Activated T-cell treated with anti-CD3 and anti-CD28 coated beads for 24 hours (primary cell): Measurements from ENCODE around the gene KIAA0513.
A peak's percentile ranks its signal among the peaks of the same experiment; 100 is the strongest.

Experiments used
- DNase-seq: peaks from one replicate; pipeline ENCODE4 v3.0.0-alpha.2; 2020; ENCODE audit warnings: low read depth

Gene KIAA0513, protein sequence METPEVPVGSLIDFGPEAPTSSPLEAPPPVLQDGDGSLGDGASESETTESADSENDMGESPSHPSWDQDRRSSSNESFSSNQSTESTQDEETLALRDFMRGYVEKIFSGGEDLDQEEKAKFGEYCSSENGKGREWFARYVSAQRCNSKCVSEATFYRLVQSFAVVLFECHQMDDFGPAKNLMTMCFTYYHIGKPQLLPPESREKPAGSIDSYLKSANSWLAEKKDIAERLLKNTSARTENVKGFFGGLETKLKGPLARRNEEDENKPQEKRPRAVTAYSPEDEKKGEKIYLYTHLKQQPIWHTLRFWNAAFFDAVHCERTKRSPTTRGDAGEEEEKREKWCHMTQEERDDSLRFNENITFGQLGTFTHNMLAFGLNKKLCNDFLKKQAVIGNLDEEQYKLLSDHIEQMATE

GRCh38 chr16:85027349-85027957, at the start of gene KIAA0513:
Gene KIAA0513, plus strand, starts transcription at chr16:85027795. Its CDS starts 39,277 bp downstream, at chr16:85067072.
- peak; percentile 92 for DNase-seq

DNA sequence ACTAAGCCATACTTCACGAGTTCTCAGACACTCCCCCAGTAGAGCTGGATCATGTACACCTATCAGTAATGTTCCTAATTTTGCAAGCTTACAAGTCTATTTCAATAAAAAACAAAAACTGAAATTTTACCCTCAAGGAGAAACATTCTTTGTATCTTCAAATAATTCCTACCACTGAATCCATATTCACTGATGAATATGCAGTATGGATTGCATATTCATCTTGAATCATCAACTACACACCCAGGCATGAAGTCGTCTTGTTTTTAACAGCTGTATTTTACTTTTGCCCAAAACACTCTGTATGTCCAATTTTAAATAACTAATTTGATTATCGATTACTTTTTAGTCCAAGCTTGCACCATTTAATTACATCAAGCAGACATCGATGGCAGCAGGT, 48.1 kb upstream of the KIAA0513 start:
- no peak for DNase-seq

DNA sequence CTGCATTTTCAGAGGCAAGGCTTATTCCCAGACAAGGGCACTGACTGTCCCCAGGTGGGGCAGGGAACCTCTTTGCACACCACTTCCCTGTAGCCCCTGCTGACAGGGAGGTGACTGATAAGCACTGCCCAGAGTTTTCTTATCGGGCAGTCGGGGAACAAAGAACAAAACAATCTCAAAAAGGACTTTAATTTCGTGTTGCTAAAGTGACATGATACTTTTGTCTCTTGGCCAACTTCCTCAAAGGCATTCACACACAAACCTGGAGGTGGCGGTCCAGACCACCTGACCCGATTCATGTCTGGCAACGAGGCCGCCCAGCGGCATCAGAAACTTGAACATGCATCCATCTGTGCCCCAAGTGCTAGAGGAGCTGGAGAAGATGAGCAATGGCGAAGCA, 45.2 kb upstream of the KIAA0513 start:
- no peak for DNase-seq

GRCh38 chr16:84985079-84986065, 42.2 kb upstream of the KIAA0513 start:
- DNase-seq, result no peak

- DNase-seq, result no peak
These were observed 41.5 kb upstream of the KIAA0513 start for GRCh38 chr16:84986102-84986501.

- no peak for DNase-seq
These were observed 40.7 kb upstream of the KIAA0513 start for GRCh38 chr16:84986879-84987278.

DNA sequence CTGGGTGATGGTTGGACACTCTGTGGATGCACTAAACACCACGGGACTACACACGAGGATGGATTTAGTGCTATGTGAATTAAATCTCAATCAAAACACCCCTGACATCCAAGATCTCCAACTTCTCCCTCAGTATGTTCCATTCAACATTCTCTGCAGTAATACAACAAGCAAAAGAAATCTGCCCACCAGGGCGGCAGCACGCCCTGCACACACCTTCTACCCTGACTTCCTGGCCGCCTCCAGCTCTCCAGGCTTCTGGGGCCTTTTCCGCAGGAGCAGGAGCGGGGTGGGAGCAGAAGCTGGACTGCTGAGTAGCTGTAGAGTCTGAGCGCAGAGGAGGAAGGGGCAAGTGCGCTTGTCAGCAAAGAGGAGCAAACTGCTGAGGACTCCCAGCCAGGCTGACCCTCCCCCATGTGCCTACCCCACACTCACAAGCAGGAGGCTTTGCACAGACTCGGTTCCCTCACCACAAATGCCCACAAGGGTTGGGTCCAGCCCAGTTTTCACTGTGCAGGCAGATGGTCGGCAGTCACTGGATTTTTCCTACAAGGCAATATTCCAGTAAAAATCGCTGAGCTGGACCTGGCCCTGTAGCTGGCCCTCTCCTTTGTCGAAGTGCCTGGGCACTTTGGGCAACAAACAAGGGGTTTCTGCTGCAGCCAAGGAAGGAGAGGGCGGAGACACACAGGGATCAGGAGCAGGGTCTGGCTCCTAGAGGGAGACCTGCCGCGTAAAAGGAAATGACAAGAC, 39.1 kb upstream of the KIAA0513 start:
- no peak for DNase-seq

GRCh38 chr16:84989749-84990620, 37.6 kb upstream of the KIAA0513 start:
- DNase-seq, result no peak

DNA sequence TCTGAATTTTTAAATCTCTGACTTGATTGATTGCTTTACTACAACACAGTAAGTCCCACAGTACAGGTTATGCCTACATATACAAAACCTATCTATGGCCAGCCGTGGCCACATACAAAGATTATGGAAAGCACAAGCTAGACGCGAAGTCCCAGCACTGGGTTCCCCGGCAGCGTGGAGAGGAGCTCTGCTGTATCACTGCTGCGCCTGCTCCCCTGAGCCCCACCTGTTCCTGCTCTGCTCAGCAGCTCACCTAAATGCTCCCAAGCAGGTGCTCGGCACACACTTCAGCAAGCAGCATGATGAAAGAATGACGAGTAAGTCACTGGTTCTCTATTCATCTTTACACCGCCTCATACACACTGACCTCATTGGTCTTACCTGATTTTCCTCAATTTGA, 36.8 kb upstream of the KIAA0513 start:
- no peak for DNase-seq

GRCh38 chr16:84992717-84993075, 34.9 kb upstream of the KIAA0513 start:
- DNase-seq, result no peak

GRCh38 chr16:84993926-84994325, 33.7 kb upstream of the KIAA0513 start:
- no peak for DNase-seq

DNA sequence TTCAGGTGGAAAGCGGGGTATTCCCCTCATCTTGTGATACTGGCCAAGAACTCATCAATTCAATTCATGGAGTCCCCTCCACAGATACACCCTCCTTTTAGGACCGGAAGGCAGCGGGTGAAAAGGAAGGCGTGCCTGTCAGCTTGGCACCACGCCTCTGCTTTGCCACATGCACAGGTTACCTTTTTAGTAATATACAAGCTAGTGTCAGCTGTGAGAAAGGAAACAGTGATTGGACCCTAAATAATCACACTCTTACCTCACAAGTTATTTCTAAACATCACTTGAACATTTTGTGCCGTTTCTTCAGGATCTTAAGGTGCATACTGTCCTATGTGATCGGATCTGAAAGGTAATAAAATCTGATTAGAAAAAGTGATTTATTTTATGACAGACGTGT, 31.9 kb upstream of the KIAA0513 start:
- no peak for DNase-seq

- DNase-seq, result no peak
These were observed 31.2 kb upstream of the KIAA0513 start for GRCh38 chr16:84996365-84996764.

GRCh38 chr16:84999200-84999599, 28.4 kb upstream of the KIAA0513 start:
- no peak for DNase-seq

DNA sequence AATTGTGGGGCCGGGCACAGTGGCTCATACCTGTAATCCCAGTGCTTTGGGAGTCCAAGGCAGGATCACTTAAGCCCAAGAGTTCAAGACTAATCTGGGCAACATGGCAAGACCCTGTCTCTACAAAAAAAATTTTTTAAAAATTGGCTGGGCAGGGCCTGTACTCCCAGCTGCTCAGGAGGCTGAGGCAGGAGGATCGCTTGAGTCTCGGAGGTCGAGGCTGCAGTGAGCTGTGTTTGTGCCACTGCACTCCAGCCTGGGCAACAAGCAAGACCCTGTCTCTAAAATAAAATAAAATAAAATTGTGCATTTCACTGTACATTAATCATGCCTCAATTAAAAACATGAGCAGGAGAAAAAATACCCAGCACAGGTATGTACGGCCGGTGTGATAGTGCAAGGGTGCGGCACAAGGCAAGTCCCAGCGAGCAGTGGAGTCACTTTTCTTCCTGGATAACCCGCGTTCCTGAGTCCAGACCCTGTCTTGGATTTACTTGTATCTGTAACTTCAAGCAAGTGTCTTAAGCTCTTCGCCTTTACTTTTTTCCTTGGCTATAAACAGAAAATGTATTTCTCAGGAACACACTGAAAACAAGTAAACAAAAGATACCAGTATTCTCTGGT, 27.6 kb upstream of the KIAA0513 start:
- DNase-seq, result no peak

GRCh38 chr16:85002099-85002541, 25.5 kb upstream of the KIAA0513 start:
- DNase-seq, result no peak

GRCh38 chr16:85002608-85003007, 25.0 kb upstream of the KIAA0513 start:
- DNase-seq, result no peak

DNA sequence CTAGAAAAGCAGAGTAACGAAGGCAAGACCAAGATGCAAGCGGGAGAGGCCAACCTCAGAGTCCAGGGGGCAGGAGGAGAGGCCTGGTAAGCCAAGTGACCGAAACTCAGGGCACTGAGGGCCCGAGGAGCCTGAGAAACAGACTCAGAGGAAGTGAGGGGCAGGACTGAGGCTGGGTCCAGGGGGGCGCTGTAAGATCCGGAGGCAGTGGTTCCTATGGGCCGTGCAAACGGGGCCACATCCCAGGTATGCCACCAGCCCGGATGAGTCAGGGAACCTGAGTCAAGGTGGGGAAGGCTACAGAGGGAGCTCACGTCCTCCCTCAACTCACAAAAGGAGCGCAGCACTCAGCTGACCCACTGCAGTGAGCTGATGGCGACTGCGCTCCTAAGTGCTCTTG, 24.5 kb upstream of the KIAA0513 start:
- DNase-seq, result no peak

- DNase-seq, result no peak
These were observed 23.6 kb upstream of the KIAA0513 start for GRCh38 chr16:85003725-85004586.
